ENCODE data around the gene AKR7A2. TPM values are rescaled to one million over a fixed set of nuclear protein-coding genes. Genes with fewer than 3 reads are reported as not detected.

Gene AKR7A2
- total and polyA plus RNA-seq, 7 donors = 55.8 to 110 (median 84.1) TPM

DNA sequence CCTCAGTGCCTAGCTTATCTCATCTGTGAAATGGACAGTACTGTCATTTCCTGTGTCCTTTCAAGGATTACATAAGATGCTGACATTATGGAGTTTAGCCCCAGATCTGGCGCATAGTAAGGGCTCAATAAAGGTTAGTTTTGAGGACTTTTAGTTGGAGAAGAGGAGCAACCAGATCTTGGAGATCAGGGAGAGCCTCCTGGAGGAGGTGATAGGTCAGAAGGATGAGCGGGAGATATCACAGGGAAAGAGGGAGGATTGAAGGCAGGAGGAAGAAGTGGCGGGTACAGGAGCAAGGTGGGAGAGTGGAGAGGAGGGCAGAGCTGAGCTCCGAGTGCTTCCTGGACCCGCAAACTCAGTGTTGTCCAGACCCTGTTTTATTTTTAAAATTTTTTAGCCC, 17.7 kb upstream of the AKR7A2 start:
- H3K4me3 ChIP-seq = no peak overlapping the region
- WGBS, 2 donors = 95% methylated on average over 5 of the region's 5 CpGs
- H3K4me1 ChIP-seq = no peaks in the 10 kb centered on the region
- TF ChIP-seq POLR2AphosphoS5 (IDR thresholded peaks at IDR 0.05) (no peak), EP300 (IDR thresholded peaks at IDR 0.05) (no peak)
- peaks cover 17 to 71% (median 33%) of the 10 kb centered on the region in 4 donors for H3K36me3 ChIP-seq
- intact Hi-C loops (cut with DNase I) = no loop called here
- H3K27ac ChIP-seq = no peak overlapping the region
- DNase-seq = no peak
- no peaks in the 10 kb centered on the region for H3K27me3 ChIP-seq
- no peaks in the 10 kb centered on the region for H3K9me3 ChIP-seq

DNA sequence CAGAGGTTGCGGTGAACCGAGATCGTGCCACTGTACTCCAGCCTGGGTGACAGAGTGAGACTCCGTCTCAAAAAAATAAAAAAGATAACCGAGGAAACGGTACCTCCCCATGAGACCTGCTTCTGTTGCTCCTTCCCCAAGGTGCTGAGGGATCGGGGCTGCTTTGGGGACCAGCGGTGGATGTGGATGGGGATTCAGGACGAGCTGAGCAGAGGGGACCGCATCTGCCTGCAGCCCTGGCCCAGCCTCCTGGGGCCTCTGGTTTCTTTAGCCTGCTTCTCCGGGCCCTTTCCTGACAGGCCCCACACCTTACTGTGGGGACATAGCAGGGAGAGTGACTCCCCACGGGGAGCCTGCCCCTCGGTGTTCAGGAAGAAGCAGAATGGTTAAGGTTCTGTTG, 17.2 kb upstream of the AKR7A2 start:
- H3K36me3 ChIP-seq = peaks cover 21 to 75% (median 35%) of the 10 kb centered on the region in 4 donors
- H3K4me3 ChIP-seq = no peak overlapping the region
- H3K27me3 ChIP-seq = no peaks in the 10 kb centered on the region
- TF ChIP-seq POLR2AphosphoS5 (IDR thresholded peaks at IDR 0.05) (no peak), EP300 (IDR thresholded peaks at IDR 0.05) (no peak)
- no peaks in the 10 kb centered on the region for H3K9me3 ChIP-seq
- no peak for DNase-seq
- 91 to 94% methylated on average over 13 of the region's 13 CpGs for WGBS, 2 donors
- no peak overlapping the region for H3K27ac ChIP-seq
- H3K4me1 ChIP-seq = no peaks in the 10 kb centered on the region
- intact Hi-C loops (cut with DNase I) = no loop called here

DNA sequence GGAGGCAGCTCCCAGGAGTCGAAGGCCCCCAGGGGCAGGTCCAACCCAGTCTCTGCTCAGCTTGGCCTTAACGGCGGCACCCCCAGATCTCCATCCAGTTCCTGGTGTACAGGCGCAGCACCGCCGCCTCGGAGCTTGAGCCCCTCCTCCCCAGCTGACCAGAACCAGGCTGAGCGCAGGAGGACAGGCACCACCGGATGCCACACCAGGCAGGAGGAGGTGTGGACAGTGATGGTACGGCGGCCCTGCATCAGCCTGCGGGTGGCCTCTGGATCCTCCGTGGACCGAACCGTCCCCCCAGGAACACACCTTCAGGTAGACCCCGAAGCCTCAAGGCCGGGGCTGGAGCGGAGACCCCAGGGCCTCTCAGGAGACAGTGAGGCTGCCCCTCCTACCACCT, 16.5 kb upstream of the AKR7A2 start:
- peaks cover 21 to 82% (median 41%) of the 10 kb centered on the region in 4 donors for H3K36me3 ChIP-seq

DNA sequence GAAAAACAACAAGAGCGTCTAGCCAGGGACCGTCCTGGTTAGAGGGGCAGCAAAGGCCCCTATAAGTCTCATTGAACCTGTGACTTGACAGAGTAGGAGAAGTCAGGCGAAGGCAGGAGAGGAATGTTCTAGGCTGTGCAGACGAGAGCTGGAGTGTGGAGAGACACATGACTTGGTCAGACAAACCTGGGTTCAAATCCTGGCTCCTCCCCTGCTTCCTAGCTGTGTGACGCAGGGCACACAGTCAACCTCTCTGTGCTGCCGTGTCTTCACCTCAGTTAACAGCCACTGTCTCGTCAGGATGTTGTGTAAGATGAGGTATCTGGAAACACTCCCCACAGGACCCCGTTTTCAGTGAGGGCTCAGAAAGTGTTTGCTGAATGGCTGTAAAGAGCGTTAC, 15.8 kb upstream of the AKR7A2 start:
- DNase-seq = no peak
- Histone ChIP-seq H3K4me3 (no peak overlapping the region), H3K36me3 (peaks cover 21 to 86% (median 44%) of the 10 kb centered on the region in 4 donors), H3K9me3 (no peaks in the 10 kb centered on the region), H3K4me1 (no peaks in the 10 kb centered on the region), H3K27me3 (no peaks in the 10 kb centered on the region), H3K27ac (no peak overlapping the region)
- WGBS, 2 donors = 88 to 94% methylated on average over 9 of the region's 9 CpGs
- intact Hi-C loops (cut with DNase I) = no loop called here
- no peak for TF ChIP-seq POLR2AphosphoS5 (IDR thresholded peaks at IDR 0.05)
- TF ChIP-seq POLR2A (IDR thresholded peaks at IDR 0.05) = no peak
- no peak for TF ChIP-seq EP300 (IDR thresholded peaks at IDR 0.05)
- no peak for TF ChIP-seq CTCF (IDR thresholded peaks at IDR 0.05)

More for the DNA sequence above, 16.5 kb upstream of the AKR7A2 start:
- intact Hi-C loops (cut with DNase I) = no loop called here
- no peak for DNase-seq
- Histone ChIP-seq H3K9me3 (no peaks in the 10 kb centered on the region), H3K4me3 (no peak overlapping the region), H3K27me3 (no peaks in the 10 kb centered on the region), H3K4me1 (no peaks in the 10 kb centered on the region), H3K27ac (no peak overlapping the region)
- TF ChIP-seq EP300 (IDR thresholded peaks at IDR 0.05) (no peak), POLR2AphosphoS5 (IDR thresholded peaks at IDR 0.05) (no peak), CTCF (IDR thresholded peaks at IDR 0.05) (no peak), POLR2A (IDR thresholded peaks at IDR 0.05) (no peak)
- 96% methylated on average over 18 of the region's 18 CpGs for WGBS, 2 donors

DNA sequence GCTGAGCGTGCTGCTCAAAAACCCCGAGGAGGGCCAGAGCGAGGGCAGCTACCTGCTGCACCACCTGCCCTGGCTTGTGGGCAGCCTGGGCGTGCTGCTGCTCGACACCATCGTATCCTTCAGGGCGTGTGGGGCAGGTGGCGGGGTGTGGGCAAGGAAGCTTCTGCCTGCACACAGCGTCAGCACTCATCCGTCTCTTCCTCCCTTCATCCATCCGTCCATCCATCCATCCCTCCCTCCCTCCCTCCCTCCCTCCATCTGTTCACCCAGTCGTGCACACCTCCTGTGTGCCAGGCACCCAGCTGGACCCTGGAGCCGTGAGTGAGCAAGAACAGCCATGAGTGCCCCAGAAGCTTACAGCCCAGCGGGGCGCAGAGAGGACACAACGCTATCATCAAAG, 15.4 kb upstream of the AKR7A2 start:
- H3K36me3 ChIP-seq = peaks cover 21 to 82% (median 44%) of the 10 kb centered on the region in 4 donors
- intact Hi-C loops (cut with DNase I) = no loop called here
- H3K4me1 ChIP-seq = no peaks in the 10 kb centered on the region
- H3K9me3 ChIP-seq = no peaks in the 10 kb centered on the region
- no peak overlapping the region for H3K27ac ChIP-seq
- no peak overlapping the region for H3K4me3 ChIP-seq
- no peaks in the 10 kb centered on the region for H3K27me3 ChIP-seq
- no peak for DNase-seq
- 78 to 91% methylated on average over 16 of the region's 16 CpGs for WGBS, 2 donors
- TF ChIP-seq POLR2A (IDR thresholded peaks at IDR 0.05) = no peak
- TF ChIP-seq CTCF (IDR thresholded peaks at IDR 0.05) = no peak
- no peak for TF ChIP-seq POLR2AphosphoS5 (IDR thresholded peaks at IDR 0.05)
- no peak for TF ChIP-seq EP300 (IDR thresholded peaks at IDR 0.05)

GRCh38 chr1:19326748-19327065, 14.8 kb upstream of the AKR7A2 start:
- Histone ChIP-seq H3K4me3 (no peak overlapping the region), H3K27me3 (no peaks in the 10 kb centered on the region), H3K27ac (no peak overlapping the region), H3K36me3 (peaks cover 21 to 77% (median 44%) of the 10 kb centered on the region in 4 donors), H3K9me3 (no peaks in the 10 kb centered on the region), H3K4me1 (no peaks in the 10 kb centered on the region)
- DNase-seq = no peak
- intact Hi-C loops (cut with DNase I) = no loop called here
- TF ChIP-seq CTCF (IDR thresholded peaks at IDR 0.05) = no peak
- TF ChIP-seq POLR2AphosphoS5 (IDR thresholded peaks at IDR 0.05) = no peak
- no peak for TF ChIP-seq POLR2A (IDR thresholded peaks at IDR 0.05)
- TF ChIP-seq EP300 (IDR thresholded peaks at IDR 0.05) = no peak
- WGBS, 2 donors = 87 to 91% methylated on average over 6 of the region's 6 CpGs
